HG02610 (cell line): ENCODE measurements around the gene SPEF1.

Experiments
- ATAC-seq: cut with Tn5 transposase; IDR thresholded peaks from one replicate; pipeline ENCODE4 v1.9.1; 2021; ENCODE audit warnings: mild to moderate bottlenecking, moderate library complexity; ENCODE audit not compliant: unreplicated experiment

The SPEF1 gene

GRCh38 chr20:3767427-3768341 lies 13.6 kb downstream of the SPEF1 start, which contains the start of gene ADISSP:
ADISSP (minus strand) TSS chr20:3767753; CDS start chr20:3760100, 7,653 bp downstream.
- peak; percentile 93 for ATAC-seq

GRCh38 chr20:3767110-3767426 lies 14.2 kb downstream of the SPEF1 start:
- ATAC-seq = no peak

GRCh38 chr20:3766422-3767109 lies 14.7 kb downstream of the SPEF1 start:
- no peak for ATAC-seq

- ATAC-seq = no peak
Measured at GRCh38 chr20:3765171-3765882, 15.9 kb downstream of the SPEF1 start.

GRCh38 chr20:3764659-3765058 lies 16.6 kb downstream of the SPEF1 start:
- ATAC-seq = no peak

- ATAC-seq = no peak
Measured at GRCh38 chr20:3763671-3764601, 17.3 kb downstream of the SPEF1 start.

- ATAC-seq = no peak
Measured at GRCh38 chr20:3760655-3761348, 20.4 kb downstream of the SPEF1 start.

- no peak for ATAC-seq
Measured at GRCh38 chr20:3759884-3760283, 21.4 kb downstream of the SPEF1 start.

GRCh38 chr20:3759316-3759823 lies 21.9 kb downstream of the SPEF1 start:
- ATAC-seq = no peak

- no peak for ATAC-seq
Measured at GRCh38 chr20:3758566-3758965, 22.7 kb downstream of the SPEF1 start.

GRCh38 chr20:3757268-3757667 lies 24.0 kb downstream of the SPEF1 start:
- ATAC-seq = no peak

GRCh38 chr20:3755814-3756480 lies 25.3 kb downstream of the SPEF1 start:
- no peak for ATAC-seq

- no peak for ATAC-seq
Measured at GRCh38 chr20:3755269-3755668, 26.0 kb downstream of the SPEF1 start.

GRCh38 chr20:3754276-3754630 lies 27.0 kb downstream of the SPEF1 start:
- no peak for ATAC-seq

- no peak for ATAC-seq
Measured at GRCh38 chr20:3753501-3754275, 27.6 kb downstream of the SPEF1 start.

GRCh38 chr20:3753098-3753497 lies 28.1 kb downstream of the SPEF1 start:
- no peak for ATAC-seq

- no peak for ATAC-seq
Measured at GRCh38 chr20:3752386-3752759, 28.9 kb downstream of the SPEF1 start.

GRCh38 chr20:3751675-3752385 lies 29.4 kb downstream of the SPEF1 start:
- no peak for ATAC-seq
